Stimulated activated CD4-positive, alpha-beta T cell treated with anti-CD3 and anti-CD28 coated beads, Interleukin-1b, Interleukin-23, amount 100 ng/mL, for 1 hour (primary cell): ENCODE data around the gene DVL3.

ENCODE experiments used
- DNase-seq, 2 donors: peaks; one replicate each; pipeline ENCODE4 v3.0.0-alpha.2; 2020; ENCODE audit warnings: low read depth in 2 of 2

Gene DVL3

DNA sequence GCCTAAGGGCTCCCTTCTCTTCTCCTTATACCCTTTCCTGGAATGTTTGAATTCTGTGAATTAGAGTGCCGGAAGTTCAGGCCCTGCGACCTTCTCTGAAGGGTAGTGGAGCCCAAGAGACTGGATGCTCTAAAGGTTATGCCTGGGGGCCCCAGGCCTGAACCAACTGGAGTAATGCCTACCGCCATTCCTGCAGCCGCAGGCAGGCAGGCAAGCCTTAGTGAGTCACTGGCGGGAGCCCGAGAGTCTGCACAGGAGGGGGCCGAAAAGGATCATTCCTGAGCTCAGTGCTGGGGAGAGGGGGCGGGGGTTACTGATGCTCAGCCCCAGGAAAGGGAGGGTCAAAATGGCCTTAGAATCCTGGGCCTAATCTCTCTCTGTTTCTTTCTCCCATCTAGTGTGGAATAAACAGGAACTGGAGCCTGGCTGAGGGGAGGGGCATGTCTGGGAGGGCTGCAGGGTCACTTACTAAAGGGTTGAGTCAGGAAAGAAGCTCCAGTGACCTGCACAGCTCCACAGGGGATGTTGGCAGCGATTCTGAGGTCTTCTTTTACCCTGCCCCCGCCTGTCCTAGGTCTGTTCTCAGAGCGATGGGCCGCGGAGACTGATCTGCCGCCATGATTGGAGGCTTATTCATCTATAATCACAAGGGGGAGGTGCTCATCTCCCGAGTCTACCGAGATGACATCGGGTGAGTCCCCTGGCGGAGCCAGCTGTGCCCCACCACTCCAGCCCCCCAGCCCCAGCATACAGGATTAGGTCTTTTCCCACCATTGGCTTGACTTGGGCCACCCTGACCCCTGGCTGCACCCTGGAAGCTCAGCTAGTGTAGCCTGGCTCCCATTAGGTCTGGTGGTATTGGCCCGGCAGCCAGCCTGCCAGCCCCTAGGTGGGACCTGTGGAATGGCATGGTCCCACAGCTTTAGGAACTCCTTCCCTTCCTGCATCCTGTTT lies 21.5 kb downstream of the DVL3 start:
- no peak for DNase-seq

DNA sequence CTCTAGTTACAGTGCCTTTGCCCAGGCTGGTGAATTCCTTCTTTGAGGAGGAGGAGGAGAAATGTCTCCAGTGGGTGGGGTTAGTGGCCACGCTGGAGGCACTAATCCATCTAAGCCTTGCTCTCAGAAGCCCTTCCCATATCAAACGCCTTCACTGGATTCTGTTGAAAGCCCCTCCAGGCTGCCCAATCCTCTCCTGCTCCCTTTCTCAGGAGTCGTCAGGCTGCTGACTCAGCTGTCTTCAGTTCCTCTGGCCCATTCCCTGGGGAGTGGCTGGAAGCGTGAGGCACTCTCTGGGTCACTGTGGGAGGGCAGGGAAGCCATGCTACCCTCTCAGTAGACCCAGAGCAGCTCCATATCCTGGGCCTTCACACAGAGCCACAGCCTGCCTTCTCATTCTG lies 22.2 kb downstream of the DVL3 start:
- DNase-seq, result no peak

DNA sequence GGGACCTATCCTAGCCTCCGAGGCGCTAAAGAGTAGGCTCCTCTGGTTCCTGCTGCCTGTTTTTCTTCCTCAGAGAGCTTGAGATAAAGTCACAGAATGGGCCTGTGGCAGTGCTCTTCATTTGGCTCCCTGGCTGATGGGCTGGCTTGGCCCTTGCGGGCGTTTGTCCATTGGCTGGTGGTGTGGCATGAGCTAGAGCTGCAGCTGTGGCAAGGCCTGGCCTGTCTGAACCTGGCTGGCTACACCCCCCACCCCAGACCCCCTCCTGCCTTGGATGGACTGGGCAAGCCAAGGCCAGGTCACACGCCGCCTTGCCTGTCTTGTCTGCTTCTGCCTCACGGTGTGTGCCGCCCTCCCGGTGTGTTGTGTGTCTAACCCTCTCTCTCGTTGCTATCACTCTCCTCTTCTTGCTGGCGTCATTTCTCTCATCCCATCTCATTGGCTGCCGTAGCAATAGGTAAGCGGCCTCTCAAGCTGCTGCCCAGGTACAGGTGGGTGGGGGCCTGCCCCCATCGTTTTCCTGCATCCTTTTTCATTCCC lies 22.7 kb downstream of the DVL3 start:
- no peak for DNase-seq

DNA sequence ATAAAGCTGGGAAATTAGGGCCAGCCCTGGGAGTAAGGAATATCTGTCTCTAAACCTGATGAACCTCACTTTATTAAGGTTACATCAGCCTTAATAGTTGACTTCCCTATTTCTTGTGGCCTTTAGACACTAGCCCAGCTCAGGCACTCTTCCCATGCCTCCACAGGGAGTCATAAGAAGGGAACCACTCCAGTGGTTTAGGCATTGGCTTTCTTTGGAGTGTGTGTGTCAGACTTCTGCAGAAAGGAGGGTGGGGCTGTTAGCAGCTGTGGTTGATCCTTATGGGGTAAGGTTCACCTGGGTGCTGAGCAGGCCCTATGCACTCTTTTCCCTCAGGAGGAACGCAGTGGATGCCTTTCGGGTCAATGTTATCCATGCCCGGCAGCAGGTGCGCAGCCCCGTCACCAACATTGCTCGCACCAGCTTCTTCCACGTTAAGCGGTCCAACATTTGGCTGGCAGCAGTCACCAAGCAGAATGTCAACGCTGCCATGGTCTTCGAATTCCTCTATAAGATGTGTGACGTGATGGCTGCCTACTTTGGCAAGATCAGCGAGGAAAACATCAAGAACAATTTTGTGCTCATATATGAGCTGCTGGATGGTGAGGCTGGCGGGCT lies 23.5 kb downstream of the DVL3 start:
- DNase-seq, result no peak

DNA sequence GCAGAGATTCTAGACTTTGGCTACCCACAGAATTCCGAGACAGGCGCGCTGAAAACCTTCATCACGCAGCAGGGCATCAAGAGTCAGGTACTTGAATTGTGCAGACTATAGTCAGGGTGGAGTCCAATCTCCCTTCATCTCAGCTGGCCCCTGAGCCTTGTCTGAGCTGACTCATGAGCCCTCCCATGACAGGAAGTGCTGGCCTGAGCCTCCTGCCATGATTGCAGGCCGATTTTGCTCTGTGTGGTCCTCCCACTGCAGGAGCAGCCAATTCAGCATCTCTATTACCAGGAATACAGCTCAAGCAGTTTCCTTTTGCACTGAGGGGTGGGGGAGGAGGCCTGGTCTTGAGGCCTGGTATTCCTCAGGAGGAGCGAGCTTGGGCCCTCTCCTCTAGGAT lies 25.0 kb downstream of the DVL3 start:
- no peak for DNase-seq

DNA sequence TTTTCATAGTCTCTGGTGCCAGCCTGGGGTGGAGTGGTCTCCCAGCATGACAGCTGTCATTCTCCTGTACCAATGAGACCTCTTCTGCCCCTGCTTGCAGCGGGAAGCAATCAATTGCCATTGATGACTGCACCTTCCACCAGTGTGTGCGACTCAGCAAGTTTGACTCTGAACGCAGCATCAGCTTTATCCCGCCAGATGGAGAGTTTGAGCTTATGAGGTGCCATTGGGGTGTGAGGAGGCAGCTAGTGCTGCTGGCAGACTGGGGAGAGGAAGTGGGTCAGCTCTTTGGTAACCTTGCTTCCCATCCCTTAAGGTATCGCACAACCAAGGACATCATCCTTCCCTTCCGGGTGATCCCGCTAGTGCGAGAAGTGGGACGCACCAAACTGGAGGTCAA lies 26.4 kb downstream of the DVL3 start:
- no peak for DNase-seq

DNA sequence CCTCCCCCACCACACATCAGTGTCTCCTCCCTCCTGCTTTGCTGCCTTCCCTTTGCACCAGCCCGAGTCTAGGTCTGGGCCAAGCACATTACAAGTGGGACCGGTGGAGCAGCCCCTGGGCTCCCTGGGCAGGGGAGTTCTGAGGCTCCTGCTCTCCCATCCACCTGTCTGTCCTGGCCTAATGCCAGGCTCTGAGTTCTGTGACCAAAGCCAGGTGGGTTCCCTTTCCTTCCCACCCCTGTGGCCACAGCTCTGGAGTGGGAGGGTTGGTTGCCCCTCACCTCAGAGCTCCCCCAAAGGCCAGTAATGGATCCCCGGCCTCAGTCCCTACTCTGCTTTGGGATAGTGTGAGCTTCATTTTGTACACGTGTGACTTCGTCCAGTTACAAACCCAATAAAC lies 28.5 kb downstream of the DVL3 start:
- no peak for DNase-seq

DNA sequence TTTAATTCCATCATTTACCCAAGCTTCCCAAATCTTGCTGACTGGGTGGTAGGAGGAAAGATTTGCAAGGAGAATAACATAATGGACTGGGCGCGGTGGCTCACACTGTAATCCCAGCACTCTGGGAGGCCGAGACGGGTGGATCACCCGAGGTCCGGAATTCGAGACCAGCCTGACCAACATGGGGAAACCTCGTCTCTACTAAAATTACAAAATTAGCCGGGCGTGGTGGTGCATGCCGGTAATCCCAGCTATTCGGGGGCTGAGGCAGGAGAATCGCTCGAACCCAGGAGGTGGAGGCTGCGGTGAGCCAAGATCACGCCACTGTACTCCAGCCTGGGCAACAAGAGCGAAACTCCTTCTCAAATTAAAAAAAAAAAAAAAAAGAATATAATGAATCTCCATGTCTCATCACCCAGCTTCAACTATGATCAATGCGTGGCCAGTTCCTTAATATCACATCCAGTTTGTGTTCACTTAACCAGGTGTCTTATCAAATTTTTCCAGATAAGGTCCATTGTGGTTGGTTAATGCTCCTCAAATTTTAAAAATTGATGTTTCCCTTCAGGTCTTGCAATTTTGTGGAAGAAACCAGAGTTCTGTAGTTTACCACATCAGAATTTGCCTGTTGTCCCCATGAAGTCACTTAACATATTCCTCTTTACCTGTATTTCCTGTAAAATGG lies 29.5 kb downstream of the DVL3 start:
- DNase-seq, result no peak

DNA sequence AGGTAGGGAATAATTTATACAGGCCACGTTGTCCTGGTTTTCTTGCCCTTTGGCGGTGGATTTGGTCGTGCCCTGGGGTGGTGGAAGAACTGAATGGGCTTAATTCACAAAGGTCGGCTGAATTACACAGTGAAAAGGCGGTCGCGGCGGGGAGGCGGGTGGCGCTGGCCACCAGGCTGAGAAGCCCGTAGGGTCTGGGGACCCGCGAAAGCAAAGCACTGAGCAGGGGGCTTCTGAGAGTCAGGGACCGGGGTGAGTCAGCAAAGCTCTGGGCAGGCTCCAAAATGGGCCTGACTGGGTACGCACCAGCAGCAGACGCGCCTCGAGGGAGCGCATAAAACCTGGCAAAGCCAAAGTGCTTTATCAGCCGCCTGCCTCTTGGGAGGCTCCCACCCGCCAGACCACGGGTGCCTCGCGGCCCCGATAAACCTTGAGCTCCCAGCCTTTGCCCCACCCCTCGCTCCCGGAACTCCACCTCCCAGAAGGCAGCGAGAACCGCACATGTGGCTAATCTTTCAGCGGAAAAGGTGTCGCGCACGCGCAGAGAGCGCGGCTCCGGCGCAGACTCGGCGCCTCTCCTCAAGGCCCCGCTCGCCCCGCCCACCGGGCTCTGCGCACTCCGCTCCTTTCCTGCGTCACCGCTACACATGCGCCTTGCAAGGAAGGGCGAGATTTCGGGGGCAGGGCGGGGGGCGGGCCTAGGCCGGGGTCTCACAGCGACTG lies 30.4 kb downstream of the DVL3 start:
- DNase-seq, result peak; percentile 96 to 99

DNA sequence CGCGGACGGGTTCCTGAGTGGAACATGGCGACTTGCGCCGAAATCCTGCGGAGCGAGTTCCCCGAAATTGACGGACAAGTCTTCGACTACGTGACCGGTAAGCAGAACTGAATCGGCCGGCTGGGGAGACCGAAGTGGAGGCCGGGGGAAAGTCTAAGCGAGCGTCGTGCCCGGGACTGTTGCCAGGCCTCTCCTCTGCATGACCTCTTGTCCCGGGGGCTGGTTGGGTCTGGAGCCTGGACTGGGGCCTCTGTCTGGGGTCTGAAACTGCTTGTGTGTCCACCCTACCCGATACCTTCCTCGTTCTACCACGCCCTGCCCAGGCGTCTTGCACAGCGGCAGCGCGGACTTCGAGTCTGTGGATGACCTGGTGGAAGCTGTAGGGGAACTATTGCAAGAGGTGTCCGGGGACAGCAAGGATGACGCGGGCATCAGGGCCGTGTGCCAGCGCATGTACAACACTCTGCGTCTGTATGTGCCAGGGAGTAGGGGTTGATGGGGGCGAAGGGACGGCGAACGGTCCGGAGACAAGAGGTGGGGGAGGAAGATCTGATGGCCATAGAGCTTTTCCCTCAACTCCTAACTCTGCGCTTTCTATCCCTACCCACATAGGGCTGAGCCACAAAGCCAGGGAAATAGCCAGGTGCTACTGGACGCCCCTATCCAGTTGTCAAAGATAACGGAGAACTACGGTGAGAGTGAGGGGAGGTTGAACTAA lies 31.2 kb downstream of the DVL3 start, which contains the start of gene ABCF3:
Gene ABCF3 (plus strand): TSS at position 16 of the 718 bp plus-strand sequence. CDS start 9 bp downstream, at position 25.
- no peak for DNase-seq

DNA sequence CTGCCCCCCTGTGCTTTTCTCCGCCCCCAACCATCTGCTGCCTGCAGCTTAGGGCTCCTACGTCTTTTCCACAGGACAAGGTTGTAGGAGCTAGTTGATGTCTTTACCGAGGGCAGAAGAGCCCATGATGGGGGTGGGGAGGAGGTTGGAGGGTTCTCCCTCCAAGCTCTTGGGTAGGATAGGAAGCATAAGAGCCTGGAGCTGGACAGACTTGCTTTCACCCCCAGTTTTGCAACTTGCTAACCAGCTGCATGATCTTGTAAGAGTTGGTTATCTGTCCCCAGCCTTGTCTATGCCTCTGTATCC lies 31.7 kb downstream of the DVL3 start:
- DNase-seq, result no peak

DNA sequence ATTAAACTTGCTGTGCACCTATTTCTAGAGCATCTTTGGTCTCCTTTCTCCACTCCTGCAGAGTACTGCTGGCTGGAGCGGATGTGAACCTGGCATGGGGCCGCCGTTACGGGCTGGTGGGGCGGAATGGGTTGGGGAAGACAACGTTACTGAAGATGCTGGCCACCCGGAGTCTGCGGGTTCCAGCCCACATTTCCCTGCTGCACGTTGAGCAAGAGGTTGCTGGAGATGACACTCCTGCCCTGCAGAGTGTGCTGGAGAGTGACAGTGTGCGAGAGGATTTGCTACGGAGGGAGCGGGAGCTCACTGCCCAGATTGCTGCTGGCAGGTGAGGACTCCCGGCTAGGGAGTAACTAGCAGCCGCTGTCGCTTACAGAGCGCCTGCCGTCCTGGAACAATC lies 32.9 kb downstream of the DVL3 start:
- DNase-seq, result no peak

DNA sequence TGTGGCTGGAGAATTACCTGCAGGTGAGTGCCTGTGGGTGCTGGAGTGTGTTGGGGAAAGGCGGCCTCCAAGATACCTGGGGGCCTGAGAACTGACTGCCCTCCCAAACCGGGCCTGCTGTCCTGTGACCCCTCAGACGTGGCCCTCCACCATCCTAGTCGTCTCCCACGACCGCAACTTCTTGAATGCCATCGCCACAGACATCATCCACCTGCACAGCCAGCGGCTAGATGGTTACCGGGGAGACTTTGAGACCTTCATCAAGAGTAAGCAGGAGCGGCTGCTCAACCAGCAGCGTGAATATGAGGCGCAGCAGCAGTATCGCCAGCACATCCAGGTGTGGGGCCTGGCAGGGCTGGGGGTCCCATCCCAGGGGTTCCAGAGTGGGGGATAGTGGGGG lies 34.2 kb downstream of the DVL3 start:
- no peak for DNase-seq

DNA sequence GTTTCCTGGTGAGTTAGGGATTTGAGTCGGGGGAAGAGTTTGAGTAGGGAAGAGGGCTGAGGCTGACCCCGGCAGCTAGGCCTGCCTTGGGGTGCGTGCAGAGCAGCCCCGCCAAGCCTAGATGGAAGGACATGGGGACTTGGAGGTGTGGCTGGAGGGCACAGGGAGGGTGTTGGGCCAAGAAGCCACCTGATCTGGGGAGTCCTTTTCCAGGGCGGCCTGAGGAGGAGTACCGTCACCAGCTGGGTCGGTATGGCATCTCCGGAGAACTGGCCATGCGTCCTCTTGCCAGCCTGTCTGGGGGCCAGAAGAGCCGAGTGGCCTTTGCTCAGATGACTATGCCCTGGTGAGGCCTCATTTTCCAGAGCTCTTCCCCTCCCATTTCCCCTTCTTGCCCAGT lies 37.7 kb downstream of the DVL3 start:
- no peak for DNase-seq

DNA sequence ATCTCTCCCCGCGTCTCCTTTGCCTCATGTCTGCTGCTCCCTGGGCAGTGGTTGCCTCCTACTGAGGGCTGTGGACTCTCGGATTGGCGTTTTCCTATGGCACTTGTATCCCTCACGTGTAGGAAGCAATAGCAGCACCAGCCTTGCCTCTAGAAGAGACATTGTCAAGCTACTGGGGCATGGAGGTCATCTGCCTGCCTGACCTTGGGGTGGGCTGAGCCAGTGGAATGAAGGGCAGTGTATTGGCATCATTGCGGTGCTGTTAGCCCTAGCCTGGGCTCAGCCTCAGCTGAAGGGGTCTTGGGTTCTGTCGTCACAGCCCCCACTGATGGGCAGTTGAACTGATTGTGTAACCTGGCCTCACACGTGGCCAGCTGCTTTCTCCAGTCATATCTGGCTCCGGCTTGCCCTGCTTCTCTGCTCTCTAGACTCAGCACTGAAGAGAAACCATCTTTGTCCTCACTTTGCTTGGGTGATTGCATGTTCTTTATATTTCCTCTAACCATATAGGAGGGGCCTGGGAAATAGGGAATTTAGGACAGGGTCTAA lies 38.9 kb downstream of the DVL3 start:
- DNase-seq, result no peak

DNA sequence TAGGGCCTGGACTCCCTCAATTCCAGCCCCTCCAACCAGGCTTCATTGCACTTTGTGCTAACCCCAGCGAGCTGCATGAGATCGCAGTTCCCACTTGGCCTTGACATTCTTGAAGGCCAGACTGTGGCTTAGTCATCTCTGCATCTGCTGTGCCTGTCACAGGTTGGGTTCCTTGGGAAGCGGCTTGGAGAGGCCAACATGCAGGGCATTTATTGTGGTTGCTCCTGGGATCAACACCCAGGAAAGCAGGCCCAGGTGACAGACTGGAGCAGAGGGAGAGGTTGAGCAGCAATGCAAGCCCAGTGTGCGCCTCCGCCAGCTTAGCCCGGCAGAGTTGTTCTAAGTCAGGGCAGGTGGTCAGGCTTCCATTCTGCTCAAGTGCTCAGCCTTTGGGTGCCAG lies 41.4 kb downstream of the DVL3 start:
- no peak for DNase-seq

DNA sequence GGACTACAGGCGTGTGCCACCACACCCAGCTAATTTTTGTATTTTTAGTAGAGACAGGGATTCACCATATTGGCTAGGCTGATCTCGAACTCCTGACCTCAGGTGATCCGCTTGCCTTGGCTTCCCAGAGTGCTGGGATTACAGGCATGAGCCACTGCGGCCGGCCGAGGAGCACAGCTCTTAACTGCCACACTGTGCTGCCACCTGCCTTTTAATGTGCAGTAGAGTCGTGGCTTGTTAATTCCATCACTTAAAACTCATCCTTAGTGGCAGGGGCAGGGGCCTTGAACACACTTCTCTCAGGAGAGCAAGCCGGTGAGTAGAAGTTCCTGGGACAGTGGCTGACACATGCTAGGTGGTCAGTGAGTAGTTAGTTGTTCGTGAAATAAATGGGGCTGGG lies 43.3 kb downstream of the DVL3 start:
- no peak for DNase-seq

DNA sequence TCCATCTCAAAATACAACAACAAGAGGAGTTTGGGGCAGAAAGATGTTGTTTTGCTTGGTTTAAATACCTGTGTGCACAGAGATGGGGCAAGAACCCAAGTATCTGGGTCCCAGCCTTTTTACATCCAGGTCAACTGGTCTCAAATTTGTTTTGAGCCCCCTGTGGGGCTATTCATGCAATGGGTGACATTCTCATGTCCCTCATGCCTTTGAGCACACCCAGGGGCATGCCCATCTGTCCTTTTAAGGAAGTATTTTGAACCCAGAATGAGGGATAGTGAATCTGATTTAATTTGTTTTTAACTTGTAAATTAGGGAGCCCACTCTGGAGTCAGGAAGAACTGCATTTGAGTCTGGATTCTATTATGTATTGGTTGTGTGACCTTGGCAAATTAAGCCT lies 45.6 kb downstream of the DVL3 start:
- DNase-seq, result no peak

DNA sequence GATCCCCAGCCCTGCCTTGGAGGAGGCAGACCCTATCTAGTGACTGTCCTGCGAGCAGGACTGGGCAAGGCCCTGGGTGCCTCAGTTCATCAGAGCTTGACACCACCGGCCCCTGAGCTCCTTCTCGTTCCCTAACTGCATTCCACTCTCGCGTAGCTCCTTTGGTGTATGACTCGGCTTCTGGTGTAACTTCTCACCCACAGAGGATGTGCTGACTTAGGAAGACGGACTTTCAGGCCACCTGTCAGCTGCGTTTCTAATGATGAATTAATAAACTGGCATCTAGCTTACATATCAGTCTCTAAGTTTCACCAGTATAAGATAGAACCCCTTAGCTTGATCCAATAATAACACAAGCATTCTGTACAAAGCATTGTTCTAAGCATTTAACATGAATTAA lies 48.3 kb downstream of the DVL3 start:
- DNase-seq, result no peak

DNA sequence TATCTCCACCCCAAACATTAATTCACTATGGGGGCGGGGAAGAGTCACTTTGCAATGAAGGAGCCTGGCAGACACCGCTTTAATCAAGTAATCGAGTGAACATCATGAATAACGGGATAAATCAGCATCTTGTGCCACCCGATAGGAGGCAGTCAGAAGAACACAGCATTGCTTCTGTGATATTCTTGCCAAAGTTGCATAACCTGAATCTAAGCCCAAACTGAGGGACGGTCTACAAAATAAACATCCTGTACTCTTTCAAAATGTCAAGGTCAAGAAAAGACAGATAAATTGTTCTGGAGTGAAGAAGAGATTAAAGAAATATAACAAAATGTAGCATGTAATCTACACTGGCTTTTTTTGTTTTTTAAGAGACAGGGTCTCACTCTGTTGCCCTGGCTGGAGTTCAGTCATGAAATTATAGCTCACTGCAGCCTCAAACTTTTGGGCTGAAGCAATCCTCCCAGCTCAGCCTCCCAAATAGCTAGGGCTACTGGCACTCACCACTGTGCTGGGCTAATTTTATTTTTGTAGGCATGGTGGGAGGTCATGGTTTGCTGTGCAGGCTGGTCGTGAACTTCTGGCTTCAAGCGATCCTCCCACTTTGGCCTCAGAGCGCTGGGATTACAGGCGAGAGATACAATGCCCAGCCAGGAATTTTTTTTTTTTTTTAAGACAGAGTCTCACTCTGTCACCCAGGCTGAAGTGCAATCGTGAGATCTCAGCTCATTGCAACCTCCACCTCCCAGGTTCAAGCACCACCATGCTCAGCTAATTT lies 54.2 kb downstream of the DVL3 start:
- DNase-seq, result no peak
